HG02759 (cell line): ENCODE results near the gene PARVB.

Experiments used
- ATAC-seq: cut with Tn5 transposase; IDR thresholded peaks from one replicate; pipeline ENCODE4 v1.9.1; 2021; ENCODE audit warnings: mild to moderate bottlenecking, moderate library complexity; ENCODE audit not compliant: unreplicated experiment

Gene PARVB

GRCh38 chr22:44129619-44129976 lies 105.5 kb downstream of the PARVB start:
- no peak for ATAC-seq

- ATAC-seq: no peak
Observed at GRCh38 chr22:44130076-44130711, 106.1 kb downstream of the PARVB start.

- no peak for ATAC-seq
Observed at GRCh38 chr22:44131412-44131811, 107.3 kb downstream of the PARVB start.

- no peak for ATAC-seq
Observed at GRCh38 chr22:44131989-44132685, 108.0 kb downstream of the PARVB start.

GRCh38 chr22:44132724-44133123 lies 108.6 kb downstream of the PARVB start:
- no peak for ATAC-seq

GRCh38 chr22:44133161-44133560 lies 109.1 kb downstream of the PARVB start:
- ATAC-seq: no peak

- no peak for ATAC-seq
Observed at GRCh38 chr22:44133901-44134571, 109.9 kb downstream of the PARVB start.

GRCh38 chr22:44136112-44136511 lies 112.0 kb downstream of the PARVB start:
- ATAC-seq: no peak

GRCh38 chr22:44136786-44137185 lies 112.7 kb downstream of the PARVB start:
- no peak for ATAC-seq

GRCh38 chr22:44137415-44137814 lies 113.3 kb downstream of the PARVB start:
- ATAC-seq: no peak

- no peak for ATAC-seq
Observed at GRCh38 chr22:44139773-44140172, 115.7 kb downstream of the PARVB start.

GRCh38 chr22:44142421-44143104 lies 118.5 kb downstream of the PARVB start:
- ATAC-seq: no peak

- ATAC-seq: no peak
Observed at GRCh38 chr22:44143105-44143474, 119.0 kb downstream of the PARVB start.

GRCh38 chr22:44143579-44143978 lies 119.5 kb downstream of the PARVB start:
- ATAC-seq: no peak

- ATAC-seq: no peak
Observed at GRCh38 chr22:44144046-44144569, 120.0 kb downstream of the PARVB start.

GRCh38 chr22:44145544-44145943 lies 121.4 kb downstream of the PARVB start:
- no peak for ATAC-seq

- no peak for ATAC-seq
Observed at GRCh38 chr22:44146088-44146861, 122.2 kb downstream of the PARVB start.

GRCh38 chr22:44147008-44147645 lies 123.0 kb downstream of the PARVB start:
- no peak for ATAC-seq

GRCh38 chr22:44147821-44148574 lies 123.9 kb downstream of the PARVB start:
- no peak for ATAC-seq
